HG02623 (cell line): Measurements from ENCODE around the gene XRCC4.

Source experiments
- ATAC-seq: cut with Tn5 transposase; IDR thresholded peaks from one replicate; pipeline ENCODE4 v1.9.1; 2021; ENCODE audit warnings: moderate library complexity; ENCODE audit not compliant: unreplicated experiment

XRCC4 gene

GRCh38 chr5:83172011-83172410, 94.7 kb downstream of the XRCC4 start:
- ATAC-seq: no peak

DNA sequence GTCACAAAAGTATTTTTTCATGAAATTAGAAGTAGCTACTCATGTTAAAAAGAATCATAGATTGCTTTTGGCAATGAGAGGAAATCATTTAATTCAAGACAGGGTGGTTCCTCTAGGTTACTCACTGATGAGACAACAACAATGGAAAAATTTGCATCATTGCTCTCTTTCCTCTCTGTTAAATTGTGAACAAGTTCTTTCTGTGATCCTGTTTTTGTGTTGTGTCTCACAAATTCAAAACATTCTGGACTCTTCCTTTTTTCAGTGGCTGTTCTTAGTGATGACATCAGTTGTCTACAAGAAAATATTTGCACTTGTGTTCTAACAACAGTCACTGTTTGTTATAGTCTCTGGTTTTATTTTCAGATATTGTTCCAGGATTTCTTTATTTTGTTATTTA, 95.3 kb downstream of the XRCC4 start:
- no peak for ATAC-seq

DNA sequence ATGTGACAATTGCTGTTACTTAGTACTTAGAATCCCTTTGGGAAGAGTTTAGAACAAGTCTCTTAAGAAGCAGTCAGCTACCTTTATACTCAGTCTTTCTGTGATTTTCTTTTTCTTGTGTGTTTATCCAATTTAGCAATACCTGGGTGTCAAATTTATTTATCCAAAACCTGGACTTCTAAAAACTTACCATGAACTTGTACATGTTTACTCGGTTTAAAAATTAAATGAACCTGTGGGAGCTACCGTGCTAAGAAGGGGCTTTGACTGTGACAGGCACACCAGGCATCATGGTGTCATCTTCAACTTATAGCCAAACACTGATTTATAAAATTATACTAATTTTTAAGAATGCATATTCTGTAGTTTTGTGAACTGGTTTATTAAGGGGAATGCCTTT, 96.5 kb downstream of the XRCC4 start:
- ATAC-seq: no peak

GRCh38 chr5:83177803-83178202, 100.5 kb downstream of the XRCC4 start:
- ATAC-seq: no peak

- ATAC-seq: no peak
Observed at GRCh38 chr5:83179966-83180365, 102.6 kb downstream of the XRCC4 start.

GRCh38 chr5:83184534-83184933, 107.2 kb downstream of the XRCC4 start:
- ATAC-seq: no peak

DNA sequence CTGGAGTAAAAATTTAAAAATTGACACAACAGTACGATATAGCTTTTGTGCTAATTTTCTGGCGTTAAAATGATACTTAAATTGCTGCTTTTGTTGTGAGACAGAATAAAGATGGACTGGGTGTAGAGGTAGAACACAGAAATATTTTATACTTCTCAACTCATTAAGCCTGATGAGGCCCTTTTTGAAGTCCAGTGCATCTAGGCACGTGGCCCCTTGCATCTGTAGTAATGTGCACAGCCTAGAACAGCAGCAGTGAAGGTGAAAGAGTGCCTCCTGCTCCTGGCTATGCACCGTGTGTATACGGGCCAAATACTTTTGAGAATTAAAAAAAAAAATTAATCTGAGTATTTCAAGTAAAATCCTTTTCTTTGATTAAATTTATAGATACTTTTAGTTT, 115.6 kb downstream of the XRCC4 start:
- no peak for ATAC-seq

DNA sequence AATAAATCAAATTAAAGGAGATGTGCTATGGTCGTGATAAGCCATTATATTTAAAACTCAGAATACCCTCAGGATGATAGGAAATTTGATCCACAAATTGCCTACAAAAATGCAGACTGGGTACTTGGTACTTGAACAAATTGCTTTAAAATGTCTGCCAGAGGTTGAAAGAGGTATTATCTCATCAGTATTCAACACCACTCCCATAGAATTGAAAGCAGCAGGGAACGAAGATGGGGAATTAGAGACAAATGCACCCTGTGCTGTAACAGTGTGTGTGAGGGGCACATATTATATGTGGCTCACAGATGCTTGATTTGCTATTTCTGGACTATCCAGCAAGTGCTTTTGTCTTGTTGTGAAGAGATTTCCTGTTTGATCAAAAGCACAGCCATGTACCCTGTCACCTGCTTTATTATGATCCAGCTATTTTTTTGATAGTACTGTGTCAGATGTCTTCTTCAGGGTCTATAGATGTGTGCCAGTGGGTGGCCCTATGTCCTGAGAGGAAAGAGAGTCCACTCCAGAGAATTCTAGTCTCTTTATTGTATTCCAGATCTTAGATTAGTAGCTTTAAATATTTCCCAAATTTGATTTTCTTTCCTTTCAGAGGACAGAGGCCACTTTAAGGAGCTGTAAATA, 120.1 kb downstream of the XRCC4 start:
- no peak for ATAC-seq

DNA sequence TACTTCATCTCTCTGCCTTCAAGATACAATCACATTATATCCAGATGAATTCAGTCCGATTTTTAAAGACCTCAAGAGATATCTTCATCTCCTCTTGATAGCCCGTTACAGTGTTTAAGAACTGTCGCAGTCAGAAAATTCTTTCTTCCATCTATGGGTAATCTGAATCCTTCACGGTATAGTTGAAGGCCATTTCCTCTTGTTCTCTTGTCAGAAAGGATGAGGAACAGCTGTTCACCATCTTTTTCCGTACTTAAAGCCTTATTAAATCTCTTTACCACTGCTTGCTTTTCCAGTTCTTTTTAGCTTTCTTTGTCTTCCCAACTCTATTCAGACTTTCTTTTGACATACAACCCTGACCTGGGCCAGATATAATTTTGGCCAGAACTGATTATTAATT, 121.8 kb downstream of the XRCC4 start:
- ATAC-seq: no peak

GRCh38 chr5:83204651-83205050, 127.3 kb downstream of the XRCC4 start:
- no peak for ATAC-seq

- no peak for ATAC-seq
Observed at GRCh38 chr5:83209963-83210362, 132.6 kb downstream of the XRCC4 start.

GRCh38 chr5:83219077-83219476, 141.7 kb downstream of the XRCC4 start:
- no peak for ATAC-seq

DNA sequence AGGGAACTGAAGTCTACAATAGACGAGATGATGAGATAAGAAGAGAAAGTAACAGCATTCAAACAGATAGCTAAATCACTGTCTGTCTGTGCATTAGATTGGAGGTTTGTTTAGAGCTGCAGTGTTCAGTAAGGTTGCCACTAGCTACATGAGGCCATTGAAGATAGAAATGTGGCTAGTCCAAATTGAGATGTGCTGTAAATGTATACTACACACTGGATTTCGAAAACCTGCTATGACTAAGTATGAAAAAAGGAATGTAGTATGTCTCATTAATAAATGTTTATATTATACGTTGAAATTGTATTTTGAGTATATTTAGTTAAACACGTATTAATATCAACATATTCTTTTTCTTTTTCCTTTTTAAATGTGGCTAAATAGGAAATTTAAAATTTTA, 142.1 kb downstream of the XRCC4 start:
- ATAC-seq: no peak

GRCh38 chr5:83220331-83220730, 143.0 kb downstream of the XRCC4 start:
- no peak for ATAC-seq

DNA sequence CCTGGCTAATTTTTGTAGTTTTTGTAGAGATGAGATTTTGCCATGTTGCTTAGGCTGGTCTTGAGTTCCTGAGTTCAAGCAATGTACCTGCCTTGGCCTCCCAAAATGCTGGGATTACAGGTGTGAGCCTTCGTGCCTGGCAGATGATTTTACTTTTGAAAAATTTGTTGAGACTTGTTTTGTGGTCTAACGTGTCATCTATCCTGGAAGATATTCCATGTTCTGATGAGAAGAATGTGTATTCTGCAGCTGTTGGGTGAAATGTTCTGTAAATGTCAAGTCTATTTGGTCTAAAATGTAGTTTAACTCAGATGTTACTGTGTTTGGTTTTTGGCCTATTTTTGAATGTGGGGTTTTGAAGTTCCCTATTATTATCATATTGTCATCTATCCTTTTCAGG, 145.6 kb downstream of the XRCC4 start:
- no peak for ATAC-seq

DNA sequence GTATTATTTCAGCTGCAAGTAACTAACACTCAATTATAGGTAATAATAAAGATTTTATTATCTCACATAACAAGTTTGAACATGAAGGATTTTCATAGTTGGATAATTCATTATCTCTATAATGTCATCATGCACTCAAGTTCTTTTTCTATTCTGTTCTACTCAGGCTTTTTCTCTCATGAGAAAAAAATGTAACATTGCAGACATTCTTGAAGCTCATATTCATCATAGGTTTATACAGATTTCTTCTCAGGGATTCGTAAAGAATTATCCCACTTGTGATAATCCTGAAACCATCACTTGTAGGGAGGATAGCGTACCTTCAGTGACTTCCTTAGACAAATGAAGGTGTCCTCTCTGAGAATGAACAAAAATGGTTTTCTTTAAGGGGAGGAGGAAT, 150.3 kb downstream of the XRCC4 start:
- no peak for ATAC-seq

DNA sequence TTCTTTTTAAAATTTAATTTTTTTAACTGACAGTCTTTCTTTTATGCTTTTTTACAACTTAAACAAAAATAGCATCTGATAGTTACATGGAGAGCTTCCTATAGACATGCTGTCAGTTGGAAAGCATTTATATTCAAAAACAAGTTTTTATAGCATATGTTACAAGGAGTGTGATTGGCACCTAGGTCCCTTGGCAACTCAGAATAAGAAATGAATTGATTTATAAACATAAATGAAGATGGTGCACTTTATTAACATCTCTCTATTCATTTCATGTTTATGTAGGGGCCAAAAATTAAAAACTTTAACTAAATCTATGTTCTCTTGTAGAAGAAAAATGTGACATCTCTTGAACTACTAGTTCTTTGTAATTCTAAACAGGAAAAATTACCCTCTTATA, 153.2 kb downstream of the XRCC4 start:
- no peak for ATAC-seq

DNA sequence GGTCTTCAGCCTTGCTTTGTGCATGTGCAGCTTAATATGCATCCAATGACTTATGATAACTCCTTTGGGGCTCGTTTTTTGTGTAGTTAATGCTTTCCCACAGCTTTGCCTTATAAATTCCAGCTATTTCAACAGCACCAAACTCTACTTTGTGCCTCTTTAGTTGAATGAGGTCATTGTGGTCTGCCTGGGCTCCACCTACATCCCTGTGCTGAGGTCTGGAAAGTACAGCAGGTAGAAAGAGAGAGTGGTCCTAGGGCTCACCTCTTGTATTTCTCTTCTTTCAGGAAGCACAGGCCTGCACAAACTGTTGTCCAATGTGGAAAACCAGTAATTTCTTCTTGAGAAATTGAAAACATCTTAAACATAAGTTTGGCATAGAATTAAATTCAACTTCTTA, 167.2 kb downstream of the XRCC4 start:
- no peak for ATAC-seq

- no peak for ATAC-seq
Observed at GRCh38 chr5:83245037-83245436, 167.7 kb downstream of the XRCC4 start.

- no peak for ATAC-seq
Observed at GRCh38 chr5:83246071-83246470, 168.7 kb downstream of the XRCC4 start.

DNA sequence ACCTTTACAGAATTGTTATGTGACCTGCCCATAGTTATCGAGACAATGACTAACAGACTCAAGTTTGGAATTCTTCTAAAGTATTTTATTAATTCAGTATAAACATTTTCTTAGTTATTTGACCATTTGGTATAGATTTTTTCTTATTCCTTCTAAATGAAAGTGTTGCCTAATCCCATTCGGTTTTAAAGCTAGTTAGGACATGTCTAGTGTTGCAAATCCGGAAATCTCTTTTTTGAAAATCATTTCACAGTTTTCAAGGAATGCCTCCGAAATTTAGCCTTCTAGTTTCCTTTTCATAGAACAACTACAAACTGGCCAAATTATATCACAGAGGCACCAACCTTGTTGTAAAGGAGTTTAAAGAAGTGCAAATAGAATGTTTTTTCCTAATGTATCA, 171.8 kb downstream of the XRCC4 start:
- no peak for ATAC-seq

- no peak for ATAC-seq
Observed at GRCh38 chr5:83251849-83252248, 174.5 kb downstream of the XRCC4 start.

GRCh38 chr5:83253720-83254119, 176.4 kb downstream of the XRCC4 start:
- no peak for ATAC-seq

DNA sequence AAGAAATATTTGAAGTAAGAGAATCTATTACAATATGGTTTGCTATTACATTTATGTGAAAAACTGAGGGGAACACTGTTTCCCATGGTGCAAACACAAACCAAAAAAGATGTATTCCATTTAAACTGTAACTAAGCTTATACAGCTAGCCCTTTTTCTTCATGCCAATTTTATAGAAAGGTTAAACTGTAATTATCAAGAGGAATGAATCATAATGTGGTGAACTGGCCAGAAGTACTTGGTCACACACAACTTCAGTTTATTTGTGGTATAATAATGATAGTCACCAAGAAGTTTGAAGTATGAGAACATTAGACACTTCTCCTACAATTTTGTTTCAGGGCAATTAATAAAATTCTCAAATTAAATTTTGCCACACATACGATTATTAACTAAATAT, 177.9 kb downstream of the XRCC4 start:
- ATAC-seq: no peak
